Measurements from ENCODE around the gene SBF2.

DNA sequence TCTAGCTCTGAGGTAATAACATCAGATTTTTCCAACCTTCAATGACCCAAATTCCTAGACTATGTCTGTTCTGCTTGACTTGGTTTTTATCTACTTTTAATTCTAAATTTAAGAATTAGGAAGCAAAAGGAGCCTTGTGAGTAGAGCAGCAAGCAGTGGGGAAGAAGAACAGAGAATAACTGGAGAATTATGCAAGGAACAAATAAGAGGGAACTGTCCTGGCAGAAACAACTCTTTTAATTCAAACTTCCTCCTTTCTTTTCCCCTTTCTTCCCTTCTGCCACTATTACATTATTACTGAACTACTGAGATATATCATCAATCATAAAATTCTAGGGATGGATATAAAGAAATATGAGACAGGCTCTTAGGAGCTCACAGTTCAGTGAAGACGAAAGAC is 276.1 kb downstream of the SBF2 start:
- TF ChIP-seq CTBP1 (IDR thresholded peaks at IDR 0.05; ENCODE audit: borderline replicate concordance) (no peak), BHLHE40 (IDR thresholded peaks at IDR 0.05; ENCODE audit: borderline replicate concordance) (no peak), FOXA1 (IDR thresholded peaks at IDR 0.05) (no peak), SP1 (IDR thresholded peaks at IDR 0.05) (no peak)

All from HEK293T (cell line).